K562 (cell line): ENCODE results near the gene PSAP. TPM values are rescaled to one million over a fixed set of nuclear protein-coding genes. Genes with fewer than 3 reads are reported as not detected.
A peak's percentile ranks its signal among the peaks of the same experiment; 100 is the strongest.

Experiments
- BDP1 ChIP-seq: IDR thresholded peaks from 3 replicates; pipeline ENCODE4 v1.6.1; 2011; ENCODE audit not compliant: insufficient read length, insufficient read depth
- CHD4 ChIP-seq: fragments of 200-600 bp; sonication (generic); IDR thresholded peaks from 3 replicates; pipeline ENCODE4 v1.6.1; 2012; ENCODE audit warnings: low read depth, mild to moderate bottlenecking, mixed read lengths, low read length, inconsistent platforms; ENCODE audit not compliant: insufficient read depth, insufficient replicate concordance, poor library complexity, severe bottlenecking
- EWSR1 ChIP-seq: fragments of 450-650 bp; IDR thresholded peaks from 2 replicates; pipeline ENCODE4 v1.6.1; 2018; ENCODE audit warnings: borderline replicate concordance, mild to moderate bottlenecking, low read depth, moderate library complexity; ENCODE audit not compliant: partially characterized antibody
- FOXK2 ChIP-seq, 2 experiments: fragments of 450-650 bp; IDR thresholded peaks in 1 of 2; conservative IDR thresholded peaks in 1 of 2; 2 replicates each; pipeline ENCODE4 v1.6.1; 2016; ENCODE audit warnings: low read depth in 2 of 2, mild to moderate bottlenecking in 1 of 2
- GTF2E2 ChIP-seq: fragments of 200-800 bp; sonication (Bioruptor generic); IDR thresholded peaks from 2 replicates; pipeline ENCODE4 v1.6.1; 2016; ENCODE audit warnings: missing genetic modification characterization, missing compliant biosample characterization
- HDAC1 ChIP-seq, 2 experiments: fragments of 450-650 bp; IDR thresholded peaks; 2 replicates each; pipeline ENCODE4 v1.6.1; 2016 to 2017; ENCODE audit warnings: inconsistent platforms in 1 of 2, mild to moderate bottlenecking in 1 of 2, moderate library complexity in 1 of 2
- HLTF ChIP-seq: fragments of 450-650 bp; IDR thresholded peaks from 2 replicates; pipeline ENCODE4 v1.6.1; 2016
- ILK ChIP-seq: fragments of 450-650 bp; IDR thresholded peaks from 2 replicates; pipeline ENCODE4 v1.6.1; 2016; ENCODE audit warnings: missing genetic modification characterization, low read depth, mild to moderate bottlenecking, missing compliant biosample characterization, moderate library complexity, borderline replicate concordance
- IRF1 ChIP-seq: sonication (generic); formaldehyde crosslinking; IDR thresholded peaks from 2 replicates; pipeline ENCODE4 v1.8.0; 2022; ENCODE audit warnings: missing genetic modification reagents, mild to moderate bottlenecking, borderline replicate concordance
- MECOM ChIP-seq: fragments of 250-450 bp; sonication (Bioruptor Pico); IDR thresholded peaks from 2 replicates; pipeline ENCODE4 v1.8.0; 2022; ENCODE audit warnings: inconsistent platforms
- MTA2 ChIP-seq: fragments of 450-650 bp; IDR thresholded peaks from 2 replicates; pipeline ENCODE4 v1.6.1; 2016; ENCODE audit warnings: low read depth
- PBX2 ChIP-seq, 2 experiments: IDR thresholded peaks in 1 of 2; conservative IDR thresholded peaks in 1 of 2; 2 replicates each; pipeline ENCODE4 v1.6.1; 2016; ENCODE audit warnings: low read depth in 2 of 2, mild to moderate bottlenecking in 1 of 2, missing compliant biosample characterization in 1 of 2, missing genetic modification characterization in 1 of 2, moderate library complexity in 1 of 2
- RBM34 ChIP-seq: fragments of 200-400 bp; formaldehyde crosslinking; IDR thresholded peaks from 2 replicates; pipeline ENCODE4 v1.6.1; 2018; ENCODE audit warnings: low read length, borderline replicate concordance; ENCODE audit not compliant: insufficient read depth
- SUPT5H ChIP-seq: fragments of 450-650 bp; IDR thresholded peaks from 2 replicates; pipeline ENCODE4 v1.6.1; 2016
- TAF7 ChIP-seq: fragments of 450-650 bp; IDR thresholded peaks from 2 replicates; pipeline ENCODE4 v1.6.1; 2016; ENCODE audit warnings: missing genetic modification characterization, missing compliant biosample characterization
- TBL1XR1 ChIP-seq, 2 experiments: IDR thresholded peaks; 2 replicates each; pipeline ENCODE4 v1.6.1; 2012; ENCODE audit warnings: improper control_type of control experiment in 2 of 2, low read length in 2 of 2, mild to moderate bottlenecking in 1 of 2
- TCFL5 ChIP-seq: fragments of 250-450 bp; sonication (Bioruptor Pico); conservative IDR thresholded peaks from 2 replicates; pipeline ENCODE4 v1.6.1; 2021; ENCODE audit warnings: mild to moderate bottlenecking, moderate library complexity, matching md5 sums
- UBTF ChIP-seq, 2 experiments: IDR thresholded peaks; 2 replicates each; pipeline ENCODE4 v1.6.1; 2012; ENCODE audit warnings: improper control_type of control experiment in 2 of 2, low read depth in 2 of 2, low read length in 2 of 2, borderline replicate concordance in 1 of 2
- ZNF133 ChIP-seq: fragments of 250-450 bp; sonication (Bioruptor Pico); IDR thresholded peaks from 2 replicates; pipeline ENCODE4 v1.4.0; 2020; ENCODE audit warnings: mild to moderate bottlenecking
- ZNF408 ChIP-seq: fragments of 250-450 bp; sonication (Bioruptor Pico); IDR thresholded peaks from 2 replicates; pipeline ENCODE4 v1.4.0; 2020; ENCODE audit warnings: low read depth, mild to moderate bottlenecking, moderate library complexity
- ZNF655 ChIP-seq: fragments of 250-450 bp; sonication (Bioruptor Pico); IDR thresholded peaks from 2 replicates; pipeline ENCODE4 v1.5.0; 2021
- ZNF668 ChIP-seq: fragments of 250-450 bp; sonication (Bioruptor Pico); IDR thresholded peaks from 2 replicates; pipeline ENCODE4 v1.8.0; 2022; ENCODE audit warnings: mild to moderate bottlenecking, inconsistent platforms
- polyA plus RNA-seq, 8 experiments: library from polyadenylated mRNA; depleted of rRNA in 4 of 8; stranded (reverse) in 5 of 8; unstranded in 3 of 8; fragments of >200 nt; fragmentation: Nextera tagmentation in 2 of 8; fragmentation: Illumina TruSeq in 1 of 8; extraction: Ambion mirVana in 2 of 8; extraction: Trizol in 1 of 8; gene quantifications; 2 replicates each; pipeline versions ENCODE4 v1.2.1 to v1.2.3, GENCODE V29; 2011 to 2014; ENCODE audit warnings: inconsistent platforms in 1 of 8, missing spikeins in 1 of 8
- total RNA-seq, 7 experiments: library from RNA; depleted of rRNA in 6 of 7; stranded (reverse); fragments of >200 nt in 6 of 7; fragmentation: Illumina TruSeq in 2 of 7; extraction: Trizol in 2 of 7; gene quantifications; 2 replicates each; pipeline versions ENCODE4 v1.2.1 to v1.2.3, GENCODE V29; 2011 to 2021; ENCODE audit warnings: low replicate concordance in 1 of 7

PSAP gene
- total and polyA plus RNA-seq, 9 of the 15 experiments (the other 6 are each of a cell fraction or from before 2014, with no cell fraction given), result 245 to 700 (median 429) TPM

- TF ChIP-seq CHD4, result no peak
- no peak for TF ChIP-seq TAF7 (tag)
- peak; percentile 40 to 62; a peak in 2 of 4 replicates for TF ChIP-seq FOXK2 (conservative IDR thresholded peaks at IDR 0.05 in 1 of 2, IDR thresholded peaks at IDR 0.05 in 1 of 2; ENCODE audit: low read depth in 2 of 2)
- TF ChIP-seq GTF2E2 (tag), result no peak
- TF ChIP-seq BDP1, result no peak
- TF ChIP-seq RBM34, result no peak
- no peak for TF ChIP-seq ZNF133 (CRISPR knock-in tag)
- TF ChIP-seq HLTF, result no peak
- TF ChIP-seq TCFL5, result no peak
- TF ChIP-seq PBX2 (CRISPR knock-in tag; IDR thresholded peaks at IDR 0.05; ENCODE audit: low read depth), result no peak
- TF ChIP-seq PBX2 (tag; conservative IDR thresholded peaks at IDR 0.05; ENCODE audit: low read depth), result no peak
- TF ChIP-seq TBL1XR1 (IDR thresholded peaks at IDR 0.05; ENCODE audit: low read length in 2 of 2), result peak in 1 of 2 experiments; percentile 91; a peak in 2 of 4 replicates
- no peak for TF ChIP-seq EWSR1
- TF ChIP-seq ILK (tag), result no peak
- TF ChIP-seq SUPT5H, result no peak
- TF ChIP-seq IRF1, result no peak
- TF ChIP-seq HDAC1 (IDR thresholded peaks at IDR 0.05), result peak in 1 of 2 experiments; percentile 67; a peak in 1 of 4 replicates
- no peak; the same call in 1 of the 2 replicates for TF ChIP-seq MECOM (CRISPR knock-in tag)
- no peak for TF ChIP-seq UBTF (IDR thresholded peaks at IDR 0.05; ENCODE audit: borderline replicate concordance in 1 of 2, low read depth in 2 of 2, low read length in 2 of 2)
- no peak for TF ChIP-seq ZNF408
- TF ChIP-seq ZNF668 (CRISPR knock-in tag), result no peak
- TF ChIP-seq ZNF655 (CRISPR knock-in tag), result no peak
- TF ChIP-seq MTA2, result peak; percentile 69
Observed at GRCh38 chr10:71893920-71894319, 42.9 kb upstream of the PSAP start (continued).
